Adrenal gland (tissue), 12 donors: ENCODE measurements around the gene RPS6KA2. TPM values are rescaled to one million over a fixed set of nuclear protein-coding genes. Genes with fewer than 3 reads are reported as not detected.
"Not testable (repeated sequence)": the region's sequence is repeated elsewhere in the genome, so short reads cannot be mapped to it uniquely, and the experiment has no call there.

Experiments
- DNase-seq, 7 donors: peaks; one replicate each; pipeline ENCODE4 v3.0.0-alpha.2; 2019 to 2020
- H3K27ac ChIP-seq, 5 donors: fragments of 200-600 bp; sonication (generic) in 4 of 5; 1 replicate in 3 of 5; 2 replicates in 2 of 5; pipeline versions ENCODE4 v1.5.1 to v1.8.0; 2016 to 2020; ENCODE audit warnings: mild to moderate bottlenecking in 1 of 5
- H3K27me3 ChIP-seq: fragments of 200-600 bp; 2 replicates; pipeline ENCODE4 v1.8.0; 2021
- H3K36me3 ChIP-seq, 2 donors: fragments of 200-600 bp; replicated peaks in 1 of 2; 1 replicate in 1 of 2; 2 replicates in 1 of 2; pipeline versions ENCODE4 v1.5.1 to v1.8.0; 2018 to 2022
- H3K4me1 ChIP-seq, 2 donors: fragments of 200-600 bp; replicated peaks in 1 of 2; 1 replicate in 1 of 2; 2 replicates in 1 of 2; pipeline versions ENCODE4 v1.5.1 to v1.8.0; 2018 to 2021
- H3K4me3 ChIP-seq, 4 donors: fragments of 200-600 bp; sonication (generic) in 3 of 4; one replicate each; pipeline ENCODE4 v1.5.1; 2016 to 2018
- H3K9me3 ChIP-seq, 3 donors: fragments of 200-600 bp; sonication (generic) in 1 of 3; replicated peaks in 1 of 3; 1 replicate in 2 of 3; 2 replicates in 1 of 3; pipeline versions ENCODE4 v1.5.1 to v1.8.0; 2016 to 2021
- CTCF ChIP-seq, 6 experiments: fragments of 450-650 bp in 4 of 6; fragments of 200-600 bp in 2 of 6; sonication (generic) in 1 of 6; IDR thresholded peaks; 1 replicate in 5 of 6; 2 replicates in 1 of 6; pipeline versions ENCODE4 v1.5.1 to v1.8.0; 2016 to 2021; ENCODE audit warnings: antibody characterized with exemption in 6 of 6, mild to moderate bottlenecking in 2 of 6, moderate library complexity in 1 of 6
- POLR2A ChIP-seq, 2 donors: fragments of 450-650 bp; IDR thresholded peaks; one replicate each; pipeline ENCODE4 v1.6.1; 2017; ENCODE audit warnings: antibody characterized with exemption in 2 of 2, mild to moderate bottlenecking in 2 of 2, moderate library complexity in 1 of 2
- whole genome bisulfite sequencing, 4 donors: extraction: QIAGEN DNeasy Blood & Tissue Kit in 2 of 4; methylation state at CpG; one replicate each; pipeline versions ENCODE4 v1.1.5 to v1.1.7; 2013 to 2017; 5-methylcytosine and 5-hydroxymethylcytosine counted together
- intact Hi-C, 2 donors: fragments of 100-400 bp; cut with DNase I; formaldehyde crosslinking; loops; one replicate each; pipeline versions ENCODE4 v1.14.1 to v1.15.0; 2022 to 2023
- polyA plus RNA-seq, 3 donors: library from polyadenylated mRNA; stranded (reverse); fragments of 200-250 nt in 2 of 3; fragments of 350-450 nt in 1 of 3; fragmentation: Illumina TruSeq in 1 of 3; extraction: RNeasy Lipid Tissue Mini Kit (QIAGEN cat#74804) in 1 of 3; gene quantifications; one replicate each; pipeline ENCODE4 v1.2.3, GENCODE V29; 2013 to 2014
- total RNA-seq, 9 donors: library from RNA; depleted of rRNA in 4 of 9; stranded (reverse); fragments of >200 nt in 4 of 9; fragments of 120-200 nt in 1 of 9; fragmentation: NEBNext Ultra II Directional in 1 of 9; extraction: Animal tissue kit (Norgen Biotek cat#: 25700) in 1 of 9; gene quantifications; one replicate each; pipeline versions ENCODE4 v1.1.0 to v1.2.4, GENCODE V29; 2013 to 2023
- donor health status: healthy with polysubstance abuse.
- donor health status: Bipolar disorder and iron deficiency.
- donor health status: DM: yes; HTN: yes; CAD: no.
- donor health status: DM: no; HTN: no; CAD: no.
- donor health status: DM: no; HTN: no; CAD: no.
- donor health status: DM: yes; HTN: yes; CAD: no.

Gene RPS6KA2
- total and polyA plus RNA-seq, 12 donors = 7.0 to 40.4 (median 26.2) TPM

DNA sequence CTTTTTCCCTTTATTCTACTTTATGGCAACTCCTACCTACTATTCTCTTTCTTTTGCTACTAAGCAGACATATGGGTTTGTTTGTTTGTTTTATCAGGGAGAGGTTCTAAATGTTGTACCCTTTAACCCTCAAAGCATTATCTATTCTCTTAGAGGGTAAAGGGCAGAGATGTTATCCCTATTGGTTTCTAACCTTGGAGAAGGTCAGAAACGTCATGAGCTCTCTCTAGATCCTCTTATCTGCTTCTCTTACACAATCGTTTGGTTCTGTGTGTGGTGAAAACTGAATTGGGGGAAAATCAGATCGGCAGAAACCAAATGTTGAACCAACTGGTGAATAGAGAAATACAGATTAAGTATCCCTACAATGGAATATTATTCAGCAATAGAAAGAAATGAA, 237.9 kb downstream of the RPS6KA2 start:
- TF ChIP-seq POLR2A (IDR thresholded peaks at IDR 0.05) = no peak
- no peak for TF ChIP-seq CTCF (IDR thresholded peaks at IDR 0.05)
- DNase-seq = no peak
- Histone ChIP-seq H3K27ac (no peak overlapping the region), H3K4me3 (no peak overlapping the region), H3K4me1 (peaks cover 0 to 2% of the 10 kb centered on the region in 2 donors), H3K27me3 (no peaks in the 10 kb centered on the region), H3K36me3 (no peaks in the 10 kb centered on the region), H3K9me3 (no peaks in the 10 kb centered on the region)
- 15 to 30% (median 23%) methylated on average over 3 of the region's 3 CpGs for WGBS, 4 donors
- intact Hi-C loops = loop anchor here in 1 of 2 donors (5.0 kb wide), 1 partner anchor 52 kb away; no protein-coding TSS in a partner anchor

DNA sequence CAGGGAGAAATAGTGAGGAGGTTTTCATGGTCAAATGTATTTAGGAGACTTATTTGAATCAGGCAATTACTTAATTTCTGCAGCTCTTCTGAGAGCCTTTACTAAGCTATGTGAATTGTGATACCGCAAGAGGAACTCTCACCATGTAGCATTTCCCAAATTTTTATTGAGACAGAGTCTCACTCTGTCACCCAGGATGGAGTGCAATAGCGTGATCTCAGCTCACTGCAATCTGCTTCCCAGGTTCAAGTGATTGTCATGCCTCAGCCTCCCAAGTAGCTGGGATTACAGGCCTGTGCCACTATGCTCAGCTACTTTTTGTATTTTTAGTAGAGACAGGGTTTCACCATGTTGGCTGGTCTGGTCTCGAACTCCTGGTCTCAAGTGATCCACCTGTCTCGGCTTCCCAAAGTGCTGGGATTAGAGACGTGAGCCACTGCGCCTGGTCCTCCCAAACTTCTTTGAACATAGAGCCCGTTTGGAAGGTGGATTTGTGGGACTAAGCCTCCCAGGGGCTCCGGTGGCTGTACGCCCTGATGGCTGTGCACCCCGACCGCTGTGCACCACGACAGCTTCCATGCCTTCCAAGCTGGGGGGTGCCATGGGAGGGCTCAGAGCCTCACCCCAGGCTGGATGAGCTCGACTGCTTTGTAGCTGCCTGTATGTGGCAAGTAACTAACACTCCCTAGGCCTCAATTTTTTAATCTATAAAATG, 238.6 kb downstream of the RPS6KA2 start:
- intact Hi-C loops = loop anchor here in 1 of 2 donors (5.0 kb wide), 1 partner anchor 51 kb away; no protein-coding TSS in a partner anchor
- Histone ChIP-seq H3K4me1 (peaks cover 0 to 6% of the 10 kb centered on the region in 2 donors), H3K27me3 (no peaks in the 10 kb centered on the region), H3K9me3 (no peaks in the 10 kb centered on the region), H3K36me3 (no peaks in the 10 kb centered on the region), H3K27ac (no peak overlapping the region), H3K4me3 (no peak overlapping the region)
- 89 to 92% (median 90%) methylated on average over 13 of the region's 13 CpGs for WGBS, 4 donors
- TF ChIP-seq CTCF (IDR thresholded peaks at IDR 0.05) = no peak
- TF ChIP-seq POLR2A (IDR thresholded peaks at IDR 0.05) = no peak
- no peak for DNase-seq

DNA sequence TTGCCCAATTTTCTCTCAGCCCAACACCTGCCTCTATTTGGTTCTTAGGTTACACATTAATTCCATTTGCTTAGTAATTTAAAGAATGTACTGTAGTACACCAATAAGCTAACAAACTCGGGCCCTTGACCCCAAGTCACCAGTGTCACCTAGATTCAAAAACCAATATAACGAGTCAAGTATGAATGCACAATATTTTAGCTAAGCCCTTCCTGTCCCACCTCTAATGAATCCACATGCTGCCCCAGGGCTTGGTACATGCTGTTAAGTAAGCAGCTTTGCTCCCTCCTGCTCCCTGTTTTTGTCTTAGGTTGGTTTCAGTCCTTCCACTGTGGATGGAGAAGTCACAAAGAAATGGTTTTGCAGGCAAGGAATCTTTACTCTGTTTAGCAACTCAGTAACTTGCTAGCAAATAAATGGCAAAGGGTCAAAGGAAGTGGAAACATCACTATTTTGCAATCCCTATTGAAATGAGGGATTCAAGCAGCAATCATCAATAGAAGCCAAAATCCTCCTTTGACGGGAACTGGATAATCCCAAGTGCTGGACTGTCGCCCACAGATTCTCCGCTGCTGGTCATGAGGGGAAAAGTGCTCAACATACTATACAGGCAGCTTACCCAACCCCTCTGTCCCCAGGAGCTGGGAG, 239.3 kb downstream of the RPS6KA2 start:
- Histone ChIP-seq H3K4me1 (peaks cover 0 to 6% of the 10 kb centered on the region in 2 donors), H3K9me3 (no peaks in the 10 kb centered on the region), H3K27me3 (no peaks in the 10 kb centered on the region), H3K27ac (no peak overlapping the region), H3K4me3 (no peak overlapping the region), H3K36me3 (no peaks in the 10 kb centered on the region)
- TF ChIP-seq POLR2A (IDR thresholded peaks at IDR 0.05) (no peak), CTCF (IDR thresholded peaks at IDR 0.05) (no peak)
- no peak for DNase-seq
- 84 to 89% (median 89%) methylated on average over 5 of the region's 5 CpGs for WGBS, 4 donors
- intact Hi-C loops = loop anchor here in 1 of 2 donors (5.0 kb wide), 1 partner anchor 50 kb away; no protein-coding TSS in a partner anchor

DNA sequence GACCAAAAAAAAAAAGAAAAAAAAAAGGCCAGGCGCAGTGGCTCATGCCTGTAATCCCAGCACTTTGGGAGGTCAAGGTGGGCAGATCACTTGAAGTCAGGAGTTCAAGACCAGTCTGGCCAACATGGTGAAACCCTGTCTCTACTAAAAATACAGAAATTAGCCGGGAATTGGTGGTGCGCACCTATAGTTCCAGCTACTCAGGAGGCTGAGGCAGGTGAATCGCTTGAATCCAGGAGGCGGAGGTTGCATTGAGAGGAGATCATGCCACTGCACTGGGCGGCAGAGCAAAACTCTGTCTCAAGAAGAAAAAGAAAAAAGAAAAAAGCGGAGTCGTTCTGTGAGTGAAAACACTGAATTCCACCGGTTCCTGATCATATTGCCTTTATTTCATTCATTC, 240.0 kb downstream of the RPS6KA2 start:
- not testable (repeated sequence) for H3K9me3 ChIP-seq, H3K27me3 ChIP-seq, DNase-seq, H3K27ac ChIP-seq, H3K4me3 ChIP-seq, H3K4me1 ChIP-seq, H3K36me3 ChIP-seq
- intact Hi-C loops = loop anchor here in 1 of 2 donors (5.0 kb wide), 1 partner anchor 50 kb away; no protein-coding TSS in a partner anchor
- WGBS, 4 donors = 92 to 96% (median 94%) methylated on average over 9 of the region's 9 CpGs
